ENCODE measurements around the gene DERA. TPM values are rescaled to one million over a fixed set of nuclear protein-coding genes. Genes with fewer than 3 reads are reported as not detected.

DERA gene
- total RNA-seq, 3 donors from 2014 or later = 28.8 to 51.7 (median 44.2) TPM

GRCh38 chr12:15882118-15882971, 28.8 kb upstream of the DERA start, which contains the start of gene STRAP:
Gene STRAP, plus strand, starts transcription at chr12:15882387. Its CDS starts 321 bp downstream, at chr12:15882708.
- TF ChIP-seq CTCF (IDR thresholded peaks at IDR 0.05) (no peak), POLR2AphosphoS5 (IDR thresholded peaks at IDR 0.05) (peak; percentile 88 to 99 (median 95)), POLR2A (IDR thresholded peaks at IDR 0.05) (peak; percentile 98)
- H3K36me3 ChIP-seq = no peaks in the 10 kb centered on the region
- no peaks in the 10 kb centered on the region for H3K27me3 ChIP-seq
- DNase-seq (ENCODE audit: low spot score in 2 of 2) = peak; percentile 96
- intact Hi-C loops (cut with DNase I; ENCODE audit: low total_unique reads) = no loop called here
- H3K27ac ChIP-seq = peak within 1 kb of the TSS; percentile 97 to 98
- peak within 1 kb of the TSS; percentile 71 to 87 (median 78) for H3K4me3 ChIP-seq
- H3K4me1 ChIP-seq = peaks cover 3 to 5% of the 10 kb centered on the region in 2 donors
- no peaks in the 10 kb centered on the region for H3K9me3 ChIP-seq

- Histone ChIP-seq H3K9me3 (no peaks in the 10 kb centered on the region), H3K4me3 (peak overlapping the region; percentile 71 to 87 (median 78)), H3K36me3 (no peaks in the 10 kb centered on the region), H3K27ac (peak overlapping the region in 1 of 2 donors; percentile 98), H3K27me3 (no peaks in the 10 kb centered on the region), H3K4me1 (peaks cover 3 to 5% of the 10 kb centered on the region in 2 donors)
- intact Hi-C loops (cut with DNase I; ENCODE audit: low total_unique reads) = no loop called here
- DNase-seq (ENCODE audit: low spot score in 2 of 2) = no peak
- TF ChIP-seq CTCF (IDR thresholded peaks at IDR 0.05) (no peak), POLR2AphosphoS5 (IDR thresholded peaks at IDR 0.05) (no peak), POLR2A (IDR thresholded peaks at IDR 0.05) (no peak)
These were observed 27.6 kb upstream of the DERA start for GRCh38 chr12:15883536-15883935.

GRCh38 chr12:15886372-15887042, 24.6 kb upstream of the DERA start:
- TF ChIP-seq POLR2A (IDR thresholded peaks at IDR 0.05) = no peak
- no peak for TF ChIP-seq CTCF (IDR thresholded peaks at IDR 0.05)
- no peak for TF ChIP-seq POLR2AphosphoS5 (IDR thresholded peaks at IDR 0.05)
- no peak for DNase-seq (ENCODE audit: low spot score in 2 of 2)
- Histone ChIP-seq H3K4me3 (no peak overlapping the region), H3K9me3 (no peaks in the 10 kb centered on the region), H3K36me3 (peaks cover 3% of the 10 kb centered on the region), H3K27ac (no peak overlapping the region), H3K27me3 (no peaks in the 10 kb centered on the region), H3K4me1 (peaks cover 3 to 5% of the 10 kb centered on the region in 2 donors)
- intact Hi-C loops (cut with DNase I; ENCODE audit: low total_unique reads) = no loop called here

GRCh38 chr12:15887043-15887817, 23.9 kb upstream of the DERA start:
- peaks cover 3 to 5% of the 10 kb centered on the region in 2 donors for H3K4me1 ChIP-seq
- intact Hi-C loops (cut with DNase I; ENCODE audit: low total_unique reads) = no loop called here

More at GRCh38 chr12:15887043-15887817, 23.9 kb upstream of the DERA start:
- TF ChIP-seq CTCF (IDR thresholded peaks at IDR 0.05) (no peak), POLR2A (IDR thresholded peaks at IDR 0.05) (no peak), POLR2AphosphoS5 (IDR thresholded peaks at IDR 0.05) (no peak)
- H3K27ac ChIP-seq = no peak overlapping the region
- no peaks in the 10 kb centered on the region for H3K9me3 ChIP-seq
- no peak for DNase-seq (ENCODE audit: low spot score in 2 of 2)
- H3K27me3 ChIP-seq = no peaks in the 10 kb centered on the region
- H3K4me3 ChIP-seq = no peak overlapping the region
- H3K36me3 ChIP-seq = peaks cover 3% of the 10 kb centered on the region

Data from breast epithelium (tissue), 4 donors.